Skin of body (tissue), 2 donors: ENCODE results near the gene SOX21. TPM values are rescaled to one million over a fixed set of nuclear protein-coding genes. Genes with fewer than 3 reads are reported as not detected.

ENCODE experiments used
- DNase-seq: peaks from one replicate; lab custom pipeline; 2025; lab: John Stamatoyannopoulos, UW
- total RNA-seq: library from RNA; depleted of rRNA; stranded (reverse); fragments of >200 nt; gene quantifications from one replicate; pipeline ENCODE4 v1.2.3, GENCODE V29; 2014

Gene SOX21
- total RNA-seq, 1 donor from 2014 or later, result 5.1 TPM

DNA sequence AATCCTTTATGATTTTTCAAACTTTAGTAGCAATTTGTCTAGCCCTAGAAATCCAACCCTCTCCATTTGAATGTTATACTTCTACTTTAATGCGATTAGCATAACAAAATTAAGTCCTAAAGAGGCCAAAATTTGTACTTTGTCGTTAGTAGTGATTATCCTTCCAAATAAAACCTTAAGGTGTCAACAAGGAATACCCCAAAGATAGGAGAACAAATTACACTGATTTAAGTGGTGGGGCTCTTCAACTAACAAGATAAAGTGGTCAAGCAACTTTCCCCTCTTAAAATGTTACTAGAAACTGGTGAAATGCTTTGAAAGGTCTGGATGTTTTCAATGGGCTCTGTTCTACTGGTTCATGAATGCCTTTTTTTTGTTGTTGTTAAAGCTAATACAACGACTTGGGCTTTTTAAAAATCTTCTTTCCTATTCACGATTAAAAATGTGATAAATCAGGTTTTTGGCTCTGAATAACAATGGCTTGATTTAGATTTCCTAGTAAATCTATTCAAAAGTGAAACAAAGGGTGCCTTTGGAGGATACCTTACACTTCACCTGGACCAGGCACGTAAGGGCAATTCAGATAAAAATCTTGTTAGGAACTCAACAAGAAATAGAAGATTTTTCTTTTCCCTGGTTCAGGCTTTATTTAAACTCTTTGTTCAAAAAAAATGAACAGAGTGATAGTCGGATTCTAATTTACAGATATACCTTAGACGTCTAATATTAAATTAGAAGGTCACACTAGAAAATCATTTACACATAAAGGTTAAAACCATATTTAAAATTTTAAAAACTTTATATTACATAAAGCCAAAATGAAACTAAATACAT lies 3.1 kb downstream of the SOX21 start:
- DNase-seq, result no peak

DNA sequence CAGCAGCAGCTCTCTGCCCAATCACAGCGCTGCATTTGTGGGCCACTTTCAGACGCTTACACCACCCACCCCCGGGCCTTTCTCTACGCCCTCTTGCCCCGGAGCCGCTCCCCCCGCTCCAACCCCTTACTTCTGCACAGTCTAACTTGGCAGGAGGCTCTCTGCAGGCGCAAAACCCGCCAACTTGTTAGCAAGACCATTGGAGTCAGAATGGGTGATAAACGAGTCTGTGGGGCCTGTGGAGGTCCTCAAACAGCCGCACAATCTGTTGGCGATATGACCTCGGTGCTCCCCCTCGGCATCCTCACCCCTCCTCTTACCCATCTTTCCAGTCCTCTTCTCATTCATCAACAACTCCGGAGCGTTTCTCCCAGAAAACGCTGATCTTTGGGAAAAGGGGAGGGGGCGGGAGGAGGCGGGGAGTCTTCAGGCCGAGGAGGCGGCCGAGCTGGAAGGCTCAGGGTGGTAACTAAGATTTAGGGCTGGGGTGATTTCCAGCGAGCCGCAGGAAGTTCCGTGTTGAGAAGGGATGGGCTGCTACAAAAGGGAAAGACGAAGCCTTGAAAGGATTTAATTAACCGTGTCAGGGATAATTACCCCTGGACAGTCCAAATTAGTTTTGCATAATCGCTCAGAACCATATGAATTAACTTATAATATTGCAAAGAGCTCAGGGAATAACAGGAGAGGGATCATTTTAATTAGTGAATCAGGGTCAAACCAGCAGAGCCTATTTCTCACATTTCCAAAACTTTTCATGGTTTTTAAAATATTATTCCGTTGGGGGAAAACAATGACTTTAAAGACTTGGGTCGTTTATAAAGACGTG lies 4.1 kb downstream of the SOX21 start:
- no peak for DNase-seq

DNA sequence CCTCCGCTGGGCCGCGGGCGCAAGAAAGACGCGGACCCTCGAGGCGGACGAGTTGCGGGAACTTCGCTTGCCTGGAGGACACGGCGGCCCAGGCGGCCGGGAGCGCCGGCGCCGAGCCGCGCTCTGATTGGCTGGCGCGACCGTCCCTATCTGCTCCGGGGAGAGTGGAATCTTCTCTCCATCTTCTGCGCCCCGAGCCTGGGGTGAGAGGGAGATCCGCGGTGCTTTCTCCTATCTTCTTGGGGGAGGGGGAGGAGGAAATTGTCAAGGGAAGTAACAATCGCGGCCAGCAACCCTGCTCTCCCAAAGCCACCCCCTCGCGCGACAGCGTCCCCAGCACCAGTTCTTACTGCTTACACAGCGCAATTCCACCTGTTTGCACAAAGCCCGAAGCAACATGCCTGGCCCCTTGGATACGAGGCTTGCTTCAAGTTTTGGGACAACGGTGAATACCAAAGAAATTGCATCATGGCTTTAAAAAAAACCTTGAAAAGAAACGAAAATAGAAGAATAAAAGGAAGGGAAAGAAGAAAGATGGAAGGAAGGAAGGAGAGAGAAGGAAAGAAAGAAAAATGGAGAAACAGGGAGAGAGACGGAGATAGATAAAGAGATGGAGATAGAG lies 4.8 kb downstream of the SOX21 start:
- DNase-seq, result no peak

DNA sequence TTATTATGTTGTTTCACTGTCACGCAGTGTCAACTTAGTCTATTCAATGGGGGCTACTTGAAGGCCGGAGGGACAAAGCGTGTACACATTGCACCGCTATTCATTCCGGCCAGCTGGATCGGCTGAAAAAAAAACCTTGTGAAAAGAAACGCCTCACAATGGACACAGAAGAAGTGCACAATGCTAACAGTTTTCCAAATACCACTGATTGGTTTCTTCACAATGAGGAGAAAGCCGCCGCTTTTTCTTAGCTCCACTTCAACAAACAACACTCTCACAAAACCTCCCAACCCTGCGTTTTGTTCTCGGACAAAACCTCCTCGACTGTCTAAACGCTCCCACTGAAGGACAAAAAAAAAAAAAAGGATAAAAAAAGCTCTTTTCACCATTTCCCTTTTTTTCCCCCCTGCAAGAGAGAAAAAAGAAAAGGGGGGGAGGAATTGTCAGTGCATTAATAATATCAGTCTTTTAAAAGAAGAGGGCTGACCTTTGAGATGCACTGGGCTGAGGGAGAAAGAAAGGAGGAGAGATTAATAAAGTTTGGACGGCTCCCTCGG lies 5.4 kb downstream of the SOX21 start:
- DNase-seq, result no peak

DNA sequence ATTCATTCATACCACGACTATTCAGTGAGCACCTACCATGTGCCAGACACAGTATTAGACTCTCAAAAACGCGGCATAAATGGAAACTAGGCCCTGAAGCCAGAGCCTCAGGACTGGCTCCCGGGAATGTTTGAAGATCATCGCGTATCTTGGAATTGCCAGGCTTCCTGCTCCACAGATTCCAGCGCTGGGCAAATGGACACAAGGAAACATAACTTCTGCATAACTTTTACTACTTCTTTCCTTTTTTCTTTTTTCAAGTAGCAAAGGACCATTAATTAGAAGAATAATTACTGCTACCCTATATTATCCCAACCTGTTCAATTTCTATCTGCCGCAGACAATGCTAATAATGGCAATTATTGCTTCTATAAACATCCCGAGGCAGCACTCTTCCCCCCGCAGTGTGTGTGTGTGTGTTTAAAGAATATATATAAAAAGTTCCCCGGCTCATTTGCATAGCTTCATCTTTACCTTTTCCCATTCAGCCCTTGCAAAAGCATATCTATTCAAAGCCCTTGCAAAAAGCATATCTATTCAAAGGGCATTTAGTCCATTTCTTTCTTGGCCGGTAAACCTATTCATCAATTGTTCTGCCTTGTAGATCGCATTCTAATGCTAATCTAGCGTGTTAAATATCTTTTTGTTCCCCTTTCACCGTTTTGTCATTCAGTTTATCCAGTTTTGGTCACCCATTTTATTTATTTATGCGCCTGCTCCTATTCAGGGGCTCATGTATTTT lies 6.1 kb downstream of the SOX21 start:
- no peak for DNase-seq

DNA sequence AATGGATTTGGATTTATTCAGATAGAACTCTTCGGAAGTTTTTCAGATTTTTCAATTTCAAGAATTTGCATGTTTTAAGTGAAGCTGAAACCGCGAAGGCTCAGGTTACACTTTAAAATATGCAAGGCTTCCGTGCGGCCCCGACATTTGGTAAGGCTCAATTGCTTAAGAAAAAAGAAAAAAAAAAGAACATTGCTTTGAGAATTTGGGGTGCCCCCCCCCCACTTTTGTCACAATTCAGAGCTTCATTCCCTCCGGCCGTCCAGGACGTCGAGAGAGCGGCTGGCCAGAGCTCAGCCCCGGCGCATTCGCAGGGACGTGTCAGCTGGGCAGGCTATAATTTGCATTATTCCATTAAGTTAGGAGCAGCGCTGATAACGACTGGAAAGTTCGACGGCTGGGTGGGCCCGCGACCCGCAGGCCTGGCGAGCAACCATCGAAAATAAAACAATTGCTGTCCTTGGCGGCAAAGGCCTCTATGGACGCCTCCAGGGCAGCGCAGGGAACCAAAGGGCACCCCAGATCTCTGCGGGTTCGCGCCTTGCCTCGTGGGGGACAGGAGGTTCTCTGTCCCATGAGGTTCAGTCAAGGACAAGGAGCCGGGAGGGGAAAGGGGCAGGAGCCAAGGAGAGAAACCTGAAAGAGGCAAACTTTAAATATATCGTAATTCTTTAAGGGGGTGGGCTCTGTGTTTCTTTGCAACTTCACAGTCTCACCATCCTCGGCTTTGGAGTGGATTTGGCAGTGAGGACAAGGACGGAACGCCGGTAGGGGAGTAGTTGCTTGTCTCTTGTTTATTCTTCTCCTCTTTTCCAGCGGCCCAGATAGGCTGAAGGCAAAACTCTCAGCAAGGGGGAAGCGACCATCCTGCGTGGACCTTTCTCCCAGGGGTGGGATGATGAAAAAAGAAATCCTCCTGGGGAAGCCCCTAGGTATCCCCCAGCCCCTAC lies 7.0 kb downstream of the SOX21 start:
- no peak for DNase-seq

DNA sequence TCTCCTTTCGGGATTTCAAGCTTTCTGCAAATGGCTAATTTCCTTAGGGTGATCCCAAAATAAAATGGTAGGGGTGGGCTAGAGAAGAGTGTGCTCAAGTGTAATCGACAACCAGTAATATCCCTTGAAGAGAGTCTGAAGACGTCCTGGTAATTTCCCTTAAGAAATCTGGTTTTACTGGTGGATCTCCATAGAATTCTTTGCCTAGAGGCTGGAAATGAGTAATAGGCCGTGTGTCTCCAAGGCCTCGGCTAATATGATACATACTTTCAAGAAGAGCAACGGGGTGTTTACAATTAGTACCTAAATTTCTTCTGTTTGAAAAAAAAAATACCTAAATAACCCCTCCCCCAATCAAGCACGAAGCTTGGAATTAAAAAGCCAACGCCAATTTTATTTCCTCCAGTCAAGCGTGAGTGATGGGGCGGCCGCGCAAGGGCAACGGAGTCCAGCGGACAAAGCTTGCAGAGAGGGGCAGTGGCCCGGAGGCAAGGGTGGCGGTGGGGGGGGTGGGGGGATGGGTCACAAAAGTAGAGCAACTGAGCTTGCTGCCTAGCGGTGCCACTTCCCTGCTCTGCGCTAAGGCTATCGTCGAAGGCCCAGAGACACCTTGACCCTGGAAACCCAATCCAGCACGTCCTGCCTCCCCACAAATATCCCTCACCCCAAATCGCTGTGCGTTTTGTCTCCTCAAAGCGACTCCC lies 7.8 kb downstream of the SOX21 start:
- no peak for DNase-seq

DNA sequence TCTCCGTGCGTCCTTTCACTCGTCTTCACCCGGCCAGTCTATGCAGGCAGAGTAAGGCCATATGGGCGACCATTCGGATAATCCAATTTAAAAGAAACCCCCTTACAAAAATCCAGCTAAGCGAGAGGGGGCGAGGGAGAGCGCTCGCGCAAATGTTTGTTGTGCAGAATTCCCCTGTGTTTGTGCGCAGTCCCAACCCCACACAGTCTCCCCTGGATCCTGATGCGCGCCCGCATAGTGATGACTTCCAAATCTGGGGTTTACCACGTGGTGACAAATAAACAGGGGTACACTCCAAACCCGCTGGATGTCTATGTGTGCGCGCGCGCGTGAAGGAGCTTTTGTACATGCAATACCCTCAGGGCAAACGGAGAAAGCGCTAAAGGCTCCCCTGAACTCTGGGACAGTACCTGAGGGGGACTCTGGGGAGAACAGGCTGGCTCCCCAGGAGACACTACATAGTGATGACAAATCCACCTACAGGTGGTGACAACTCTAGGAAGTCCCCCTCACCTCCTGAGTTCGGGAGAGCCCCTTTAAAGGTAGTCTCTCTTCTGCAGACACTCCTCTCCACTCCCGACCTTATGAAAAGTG lies 8.5 kb downstream of the SOX21 start:
- DNase-seq, result no peak

DNA sequence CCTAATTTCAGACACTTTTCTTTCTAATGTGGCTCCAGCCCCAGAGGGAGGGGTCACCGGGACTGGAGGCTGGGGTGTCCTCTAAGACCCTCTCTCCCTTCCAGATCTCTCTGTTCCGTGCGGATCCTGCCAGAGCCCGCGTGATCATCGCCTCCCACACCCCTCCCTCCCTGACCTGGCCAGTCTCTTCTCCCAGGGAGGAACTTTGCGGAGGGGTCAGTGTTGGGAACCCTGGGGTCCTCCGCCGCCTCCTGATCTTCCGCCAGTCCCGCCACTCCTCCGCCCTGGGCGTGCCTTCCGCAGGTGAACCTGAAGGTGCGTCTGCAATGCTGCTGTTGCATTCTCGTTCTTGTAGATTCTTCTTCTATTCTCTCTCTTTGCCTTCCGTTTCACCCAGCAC lies 9.1 kb downstream of the SOX21 start:
- no peak for DNase-seq

DNA sequence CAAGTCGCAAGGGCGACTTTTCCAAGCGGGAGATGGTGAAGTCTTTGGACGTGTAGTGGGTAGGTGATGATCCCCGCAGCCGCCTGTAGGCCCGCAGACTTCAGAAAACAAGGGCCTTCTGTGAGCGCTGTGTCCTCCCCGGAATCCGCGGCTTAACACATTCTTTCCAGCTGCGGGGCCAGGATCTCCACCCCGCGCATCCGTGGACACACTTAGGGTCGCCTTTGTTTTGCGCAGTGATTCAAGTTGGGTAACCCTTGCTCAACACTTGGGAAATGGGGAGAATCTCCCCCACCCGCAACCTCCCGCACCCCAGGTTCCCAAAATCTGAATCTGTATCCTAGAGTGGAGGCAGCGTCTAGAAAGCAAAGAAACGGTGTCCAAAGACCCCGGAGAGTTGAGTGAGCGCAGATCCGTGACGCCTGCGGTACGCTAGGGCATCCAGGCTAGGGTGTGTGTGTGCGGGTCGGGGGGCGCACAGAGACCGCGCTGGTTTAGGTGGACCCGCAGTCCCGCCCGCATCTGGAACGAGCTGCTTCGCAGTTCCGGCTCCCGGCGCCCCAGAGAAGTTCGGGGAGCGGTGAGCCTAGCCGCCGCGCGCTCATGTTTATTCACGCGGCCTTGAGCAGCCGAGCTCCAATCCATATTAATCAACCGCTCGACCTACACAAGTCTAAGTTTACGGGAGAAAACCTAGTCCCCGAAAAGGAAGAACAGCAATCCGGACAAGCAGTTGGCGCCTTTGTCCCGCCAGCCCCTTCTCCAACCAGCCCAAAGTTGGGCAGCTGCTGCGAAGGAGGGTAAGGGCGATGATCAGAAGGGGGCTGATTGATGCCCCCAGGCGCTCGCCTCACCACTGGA lies 9.9 kb downstream of the SOX21 start:
- DNase-seq, result no peak

DNA sequence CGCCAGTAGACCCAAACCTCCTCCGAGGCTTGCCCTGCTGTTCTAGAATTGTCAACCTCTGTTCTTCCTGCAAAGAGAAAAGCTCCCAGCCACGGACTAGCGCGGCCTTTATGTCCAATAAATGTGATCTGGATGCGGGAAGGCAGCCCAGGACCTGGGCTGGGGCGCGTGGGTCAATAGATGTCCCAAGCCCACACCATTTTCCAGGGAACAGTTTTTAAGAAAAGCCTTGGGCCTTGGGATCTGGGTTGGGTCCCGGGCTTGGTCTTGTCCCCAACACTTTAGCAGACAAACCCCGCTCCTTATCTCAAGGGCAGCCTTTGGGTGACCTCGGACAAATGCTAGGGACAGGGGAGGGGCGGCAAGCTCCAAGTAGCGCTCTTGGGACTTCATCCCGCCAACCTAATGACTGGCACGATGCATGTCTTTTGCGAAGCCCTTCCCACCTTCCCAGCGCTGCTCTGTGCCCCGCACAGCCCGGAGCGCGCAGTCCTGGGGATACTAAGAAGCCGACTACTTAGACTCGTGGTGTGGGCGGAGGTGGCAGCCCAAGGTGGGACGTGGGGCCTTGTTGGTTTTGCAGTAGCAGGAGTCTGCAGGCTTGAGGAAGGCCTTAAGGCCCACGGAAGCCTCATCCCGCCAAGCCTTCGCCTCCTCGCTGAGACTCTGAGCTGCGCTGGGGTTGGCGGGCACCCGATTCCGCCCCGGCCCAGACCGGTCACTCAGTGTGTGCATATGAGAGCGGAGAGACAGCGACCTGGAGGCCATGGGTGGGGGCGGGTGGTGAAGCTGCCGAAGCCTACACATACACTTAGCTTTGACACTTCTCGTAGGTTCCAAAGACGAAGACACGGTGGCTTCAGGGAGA lies 10.8 kb downstream of the SOX21 start:
- DNase-seq, result no peak

DNA sequence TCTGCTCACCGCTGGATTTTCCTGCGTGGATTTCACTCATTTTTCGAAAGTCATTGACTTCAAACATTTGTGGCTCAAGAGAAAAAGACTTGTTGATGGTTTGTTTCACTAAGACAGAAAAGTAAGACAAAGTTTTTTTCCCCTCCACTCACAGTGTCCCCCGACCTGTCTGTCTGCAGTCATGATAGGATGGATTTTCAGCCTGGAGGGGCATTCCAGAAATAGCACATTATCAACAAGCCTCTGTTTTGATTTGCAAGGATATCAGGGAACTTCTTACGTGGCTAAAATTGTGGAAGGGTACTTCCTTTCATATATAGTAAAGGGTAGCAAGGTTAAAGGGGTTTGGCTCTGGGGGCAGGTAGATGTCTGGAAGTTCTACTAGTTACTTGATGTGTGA lies 11.8 kb downstream of the SOX21 start:
- DNase-seq, result no peak

DNA sequence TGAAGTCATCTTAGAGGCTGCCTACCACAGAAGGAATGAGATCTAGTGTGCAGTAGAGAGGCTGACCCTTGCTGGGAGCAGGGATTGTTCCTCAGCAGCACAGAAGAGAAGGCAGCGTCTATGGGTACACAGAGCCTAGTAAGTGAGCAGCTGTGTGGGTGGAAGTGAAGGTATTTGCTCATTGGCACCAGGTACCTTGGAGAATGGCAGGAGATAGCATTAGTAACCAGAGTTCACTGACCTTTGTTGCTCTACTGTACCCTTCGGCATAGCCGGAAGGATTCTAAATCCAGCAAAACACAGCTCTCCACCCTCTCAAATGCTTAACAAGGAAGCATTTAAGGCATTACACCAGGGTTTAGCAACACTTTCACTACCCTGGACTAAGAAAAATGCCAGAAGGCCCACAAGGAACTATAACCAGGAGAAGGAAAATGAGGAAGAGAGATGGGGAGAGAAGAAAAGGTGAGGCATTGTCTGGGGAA lies 12.3 kb downstream of the SOX21 start:
- DNase-seq, result no peak

DNA sequence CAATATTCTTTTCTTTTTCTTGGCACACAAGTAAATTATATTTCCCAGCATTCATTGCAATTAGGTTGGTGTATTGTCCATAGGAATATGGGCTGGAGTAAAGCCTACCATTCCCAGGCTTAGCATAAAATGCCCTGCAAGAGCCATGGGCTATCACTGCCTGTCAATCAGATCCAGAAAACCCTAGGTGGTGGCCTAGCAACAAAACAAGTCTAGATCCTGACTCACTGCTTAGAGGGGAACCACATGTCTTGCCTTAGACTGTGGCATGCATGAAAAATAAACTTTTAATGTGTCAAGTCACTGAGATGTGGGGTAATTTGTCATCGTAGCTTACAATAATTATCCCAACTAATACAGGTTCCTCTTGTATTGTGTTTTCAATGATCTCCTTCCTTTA lies 16.2 kb downstream of the SOX21 start:
- no peak for DNase-seq

DNA sequence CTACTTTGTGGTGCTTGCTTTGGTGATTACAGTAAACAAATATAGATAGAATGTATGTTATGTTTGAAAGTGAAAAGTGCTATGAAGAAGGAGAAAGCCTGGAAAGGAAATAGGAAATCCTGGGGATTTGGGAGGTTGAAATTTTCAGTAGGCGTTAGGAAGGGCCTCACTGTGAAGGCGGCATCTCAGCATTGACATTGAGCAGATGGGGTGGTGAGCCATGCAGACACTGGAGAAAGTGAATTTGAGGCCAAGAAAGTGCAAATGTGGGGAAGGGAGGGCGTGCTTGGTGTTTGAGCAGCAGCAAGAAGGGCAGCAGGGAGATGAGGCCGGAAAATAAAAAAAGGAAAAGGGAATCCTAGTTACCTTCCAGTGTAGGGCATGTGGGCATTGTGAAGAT lies 20.3 kb downstream of the SOX21 start:
- no peak for DNase-seq

DNA sequence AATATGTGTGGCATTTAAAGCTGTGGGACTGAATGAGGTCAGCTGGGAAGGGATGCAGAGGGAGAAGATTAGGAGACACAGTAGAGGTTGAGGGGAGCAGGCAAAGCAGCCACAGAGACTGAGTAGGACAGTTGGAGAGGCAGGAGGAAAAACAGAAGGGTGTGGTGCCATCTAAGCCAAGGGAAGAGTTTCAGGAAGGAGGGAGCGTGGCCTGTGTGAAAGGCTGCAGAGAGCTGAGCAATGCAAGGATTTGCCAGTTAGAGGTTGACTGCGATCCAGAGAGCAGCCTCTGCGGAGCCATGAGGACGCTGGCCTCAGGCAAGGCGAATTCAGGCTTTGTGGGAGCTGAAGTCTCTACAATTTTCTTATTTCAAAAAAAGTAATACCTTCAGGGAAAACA lies 28.9 kb downstream of the SOX21 start:
- no peak for DNase-seq

DNA sequence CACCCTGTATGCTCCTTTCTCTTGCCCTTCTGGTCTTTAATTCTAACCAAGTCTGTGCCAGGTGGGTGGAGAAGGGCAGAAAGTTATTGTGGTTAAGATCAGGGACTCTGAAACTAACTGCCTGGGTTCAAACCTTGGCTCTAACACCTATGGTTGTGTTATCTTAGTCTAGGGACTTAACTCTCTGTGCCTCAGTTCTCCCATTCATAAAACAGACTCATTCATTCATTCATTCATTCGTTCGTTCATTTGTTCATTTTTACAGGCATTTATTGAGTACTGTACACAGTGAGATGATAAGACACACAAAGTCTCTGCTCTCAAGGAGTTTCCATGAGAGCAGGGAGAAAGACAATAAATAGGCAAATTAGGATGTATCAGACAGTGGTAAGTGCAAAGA lies 30.1 kb downstream of the SOX21 start:
- DNase-seq, result no peak
